ENCODE results near the gene UCN2. TPM values are rescaled to one million over a fixed set of nuclear protein-coding genes. Genes with fewer than 3 reads are reported as not detected.

Gene UCN2
- total RNA-seq, 2 donors from 2014 or later: not detected

GRCh38 chr3:48596676-48597407 is 33.3 kb upstream of the UCN2 start:
- Histone ChIP-seq H3K27ac (peak overlapping the region; percentile 86 to 95), H3K9me3 (no peaks in the 10 kb centered on the region), H3K36me3 (peaks cover 34% of the 10 kb centered on the region), H3K4me3 (no peak overlapping the region), H3K4me1 (peaks cover 0 to 76% of the 10 kb centered on the region in 2 donors), H3K27me3 (no peaks in the 10 kb centered on the region)
- TF ChIP-seq, protein P1, sequence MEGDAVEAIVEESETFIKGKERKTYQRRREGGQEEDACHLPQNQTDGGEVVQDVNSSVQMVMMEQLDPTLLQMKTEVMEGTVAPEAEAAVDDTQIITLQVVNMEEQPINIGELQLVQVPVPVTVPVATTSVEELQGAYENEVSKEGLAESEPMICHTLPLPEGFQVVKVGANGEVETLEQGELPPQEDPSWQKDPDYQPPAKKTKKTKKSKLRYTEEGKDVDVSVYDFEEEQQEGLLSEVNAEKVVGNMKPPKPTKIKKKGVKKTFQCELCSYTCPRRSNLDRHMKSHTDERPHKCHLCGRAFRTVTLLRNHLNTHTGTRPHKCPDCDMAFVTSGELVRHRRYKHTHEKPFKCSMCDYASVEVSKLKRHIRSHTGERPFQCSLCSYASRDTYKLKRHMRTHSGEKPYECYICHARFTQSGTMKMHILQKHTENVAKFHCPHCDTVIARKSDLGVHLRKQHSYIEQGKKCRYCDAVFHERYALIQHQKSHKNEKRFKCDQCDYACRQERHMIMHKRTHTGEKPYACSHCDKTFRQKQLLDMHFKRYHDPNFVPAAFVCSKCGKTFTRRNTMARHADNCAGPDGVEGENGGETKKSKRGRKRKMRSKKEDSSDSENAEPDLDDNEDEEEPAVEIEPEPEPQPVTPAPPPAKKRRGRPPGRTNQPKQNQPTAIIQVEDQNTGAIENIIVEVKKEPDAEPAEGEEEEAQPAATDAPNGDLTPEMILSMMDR (IDR thresholded peaks at IDR 0.05): no peak
- DNase-seq (ENCODE audit: low spot score): no peak

DNA sequence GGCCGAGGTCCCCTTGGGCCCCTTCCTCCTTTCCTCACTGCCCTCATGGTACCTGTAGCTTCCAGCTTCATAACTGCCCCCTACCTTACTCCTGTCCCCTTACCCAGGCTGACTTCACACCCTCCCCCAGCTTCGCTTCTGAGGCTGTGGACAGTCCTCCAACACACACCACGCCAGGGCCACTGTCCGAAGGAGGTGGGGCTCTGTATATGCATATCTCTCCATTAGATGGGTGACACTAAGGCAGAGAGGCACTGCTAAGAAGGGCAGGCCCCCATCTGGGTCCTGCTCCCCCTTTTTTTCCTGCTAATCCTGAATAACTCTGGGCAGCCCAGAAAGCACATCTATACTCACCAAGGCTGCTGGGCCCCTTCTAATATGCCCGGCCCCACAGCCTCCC is 32.6 kb upstream of the UCN2 start:
- H3K36me3 ChIP-seq: peaks cover 31% of the 10 kb centered on the region
- DNase-seq (ENCODE audit: low spot score): no peak
- no peaks in the 10 kb centered on the region for H3K9me3 ChIP-seq
- H3K4me3 ChIP-seq: no peak overlapping the region
- TF ChIP-seq, protein P1 (IDR thresholded peaks at IDR 0.05): no peak
- H3K27ac ChIP-seq: peak overlapping the region; percentile 86 to 95
- no peaks in the 10 kb centered on the region for H3K27me3 ChIP-seq
- peaks cover 0 to 70% of the 10 kb centered on the region in 2 donors for H3K4me1 ChIP-seq

GRCh38 chr3:48595526-48596121 is 32.0 kb upstream of the UCN2 start:
- peak overlapping the region; percentile 86 to 95 for H3K27ac ChIP-seq
- no peaks in the 10 kb centered on the region for H3K27me3 ChIP-seq
- H3K4me3 ChIP-seq: peak overlapping the region in 1 of 2 donors; percentile 46
- no peaks in the 10 kb centered on the region for H3K9me3 ChIP-seq
- TF ChIP-seq, protein P1 (IDR thresholded peaks at IDR 0.05): no peak
- peaks cover 26% of the 10 kb centered on the region for H3K36me3 ChIP-seq
- peak; percentile 71 for DNase-seq (ENCODE audit: low spot score)
- H3K4me1 ChIP-seq: peaks cover 0 to 64% of the 10 kb centered on the region in 2 donors

DNA sequence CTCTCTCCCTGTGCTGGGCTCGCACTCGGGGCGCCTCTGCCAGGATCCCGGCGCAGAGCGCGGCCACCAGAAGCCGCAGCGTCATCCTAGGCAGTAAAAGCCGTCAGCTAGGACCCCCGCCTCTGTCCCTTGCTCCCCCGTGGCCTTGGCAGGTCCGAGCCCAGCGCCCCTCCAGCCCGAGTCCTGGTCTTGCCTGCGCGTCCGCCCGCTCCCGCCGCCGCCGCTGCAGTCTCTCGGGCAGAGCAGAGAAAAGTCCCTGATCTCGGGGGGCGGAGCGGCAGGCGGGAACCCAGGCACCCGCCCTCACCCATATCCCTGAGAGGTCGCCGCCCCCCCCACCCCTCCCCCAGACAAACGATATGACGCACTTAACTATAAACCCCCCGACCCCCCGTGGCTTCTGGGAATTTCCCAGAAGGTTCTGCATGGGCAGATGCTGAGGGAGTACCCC is 31.5 kb upstream of the UCN2 start, which contains the start of gene COL7A1:
TSS of gene COL7A1 (minus strand) at position 255 of the 451 bp plus-strand sequence. CDS start at position 85, 170 bp downstream.
- peaks cover 0 to 59% of the 10 kb centered on the region in 2 donors for H3K4me1 ChIP-seq
- no peak for DNase-seq (ENCODE audit: low spot score)
- TF ChIP-seq, protein P1 (IDR thresholded peaks at IDR 0.05): no peak
- no peaks in the 10 kb centered on the region for H3K9me3 ChIP-seq
- peak within 1 kb of the TSS; percentile 86 to 95 for H3K27ac ChIP-seq
- no peaks in the 10 kb centered on the region for H3K27me3 ChIP-seq
- H3K36me3 ChIP-seq: peaks cover 21% of the 10 kb centered on the region
- peak within 1 kb of the TSS; percentile 16 to 46 for H3K4me3 ChIP-seq

DNA sequence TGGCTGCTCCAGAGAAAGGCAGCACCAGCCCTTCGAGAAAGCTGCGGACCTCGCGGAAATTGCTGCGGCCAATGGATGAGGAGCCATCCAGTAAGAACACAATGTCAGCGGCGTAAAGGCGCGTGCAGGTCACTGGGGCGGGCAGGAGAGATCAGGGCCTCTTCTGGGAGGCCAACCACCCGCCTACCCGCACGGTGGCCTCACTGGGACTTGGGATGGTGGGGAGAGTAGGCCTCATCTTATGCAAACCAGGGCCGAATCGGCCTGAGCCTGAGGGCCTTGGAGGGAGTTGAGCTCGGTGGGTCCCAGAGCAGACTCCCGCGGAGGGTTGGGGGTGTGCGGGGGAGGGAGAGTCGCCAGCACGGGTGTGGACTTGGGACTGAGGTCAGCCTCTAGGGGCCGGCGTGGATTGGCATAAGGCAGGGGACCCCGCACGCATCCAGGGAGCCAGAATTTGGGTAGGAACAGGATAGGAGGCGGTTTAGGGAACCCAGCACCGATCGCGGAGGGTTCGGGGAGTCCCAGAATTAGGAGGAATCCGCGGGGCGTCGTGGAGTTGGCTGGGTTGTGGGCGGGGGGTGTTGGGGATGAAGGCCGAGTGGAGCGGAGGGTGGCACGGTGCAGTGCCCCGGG is 31.0 kb upstream of the UCN2 start:
- H3K4me3 ChIP-seq: peak overlapping the region; percentile 16 to 46
- TF ChIP-seq, protein P1 (IDR thresholded peaks at IDR 0.05): no peak
- H3K36me3 ChIP-seq: peaks cover 15% of the 10 kb centered on the region
- no peak for DNase-seq (ENCODE audit: low spot score)
- no peaks in the 10 kb centered on the region for H3K9me3 ChIP-seq
- no peaks in the 10 kb centered on the region for H3K27me3 ChIP-seq
- peaks cover 0 to 53% of the 10 kb centered on the region in 2 donors for H3K4me1 ChIP-seq
- peak overlapping the region in 1 of 2 donors; percentile 35 for H3K27ac ChIP-seq
